Measurements from ENCODE around the gene S1PR4.

GRCh38 chr19:3220576-3220975 lies 42.0 kb downstream of the S1PR4 start:
- TF ChIP-seq POLR2AphosphoS5 (IDR thresholded peaks at IDR 0.05; ENCODE audit: low read depth, low read length) (no peak), POLR2A (IDR thresholded peaks at IDR 0.05; ENCODE audit: low read depth, low read length) (no peak), TAF1 (IDR thresholded peaks at IDR 0.05; ENCODE audit: borderline replicate concordance, low read depth, low read length) (no peak)

All from GM12892 (cell line).